Common myeloid progenitor, CD34-positive (primary cell): Measurements from ENCODE around the gene STYXL2.
A peak's percentile ranks its signal among the peaks of the same experiment; 100 is the strongest.

Source experiments
- CTCF ChIA-PET: fragments of 350-600 bp; sonication (Branson Sonifier 250); formaldehyde crosslinking; loops from one replicate; lab custom pipeline; 2021; ENCODE audit warnings: antibody characterized with exemption; lab: Charles Lee
- POLR2A ChIA-PET: fragments of 350-600 bp; sonication (Branson Sonifier 250); formaldehyde crosslinking; loops from one replicate; lab custom pipeline; 2021; ENCODE audit warnings: antibody characterized with exemption; lab: Charles Lee
- DNase-seq, 3 donors: peaks; one replicate each; pipeline versions ENCODE4 v3.0.0 to v3.0.0-alpha.2; 2013
- H3K27ac ChIP-seq, 2 experiments: 1 replicate in 1 of 2; 2 replicates in 1 of 2; pipeline ENCODE4 v1.7.0; 2013; ENCODE audit warnings: inconsistent platforms in 2 of 2, low read length in 2 of 2, mild to moderate bottlenecking in 2 of 2, low read depth in 1 of 2, moderate library complexity in 1 of 2; ENCODE audit not compliant: severe bottlenecking in 2 of 2, insufficient read depth in 1 of 2, poor library complexity in 1 of 2
- H3K27me3 ChIP-seq, 5 experiments: replicated peaks in 2 of 5; 1 replicate in 3 of 5; 2 replicates in 2 of 5; pipeline versions ENCODE4 v1.6.1 to v1.7.0; 2013; ENCODE audit warnings: low read length in 4 of 5, mild to moderate bottlenecking in 2 of 5, moderate library complexity in 2 of 5, inconsistent platforms in 1 of 5; ENCODE audit not compliant: insufficient read depth in 5 of 5, control insufficient read depth in 4 of 5
- H3K36me3 ChIP-seq, 4 experiments: 1 replicate in 2 of 4; 2 replicates in 2 of 4; pipeline versions ENCODE4 v1.6.1 to v1.7.0; 2013; ENCODE audit warnings: low read length in 3 of 4, control low read depth in 1 of 4, mild to moderate bottlenecking in 1 of 4; ENCODE audit not compliant: control insufficient read depth in 4 of 4, insufficient read depth in 4 of 4
- H3K4me1 ChIP-seq, 4 experiments: 1 replicate in 3 of 4; 2 replicates in 1 of 4; pipeline versions ENCODE4 v1.6.1 to v1.7.1; 2013; ENCODE audit warnings: low read length in 3 of 4, mild to moderate bottlenecking in 3 of 4, control low read depth in 1 of 4, inconsistent platforms in 1 of 4, moderate library complexity in 1 of 4; ENCODE audit not compliant: control insufficient read depth in 4 of 4, insufficient read depth in 4 of 4; ENCODE audit errors: control extremely low read depth in 1 of 4
- H3K4me3 ChIP-seq, 7 experiments: 1 replicate in 4 of 7; 2 replicates in 3 of 7; pipeline versions ENCODE4 v1.5.1 to v1.7.0; 2013; ENCODE audit warnings: mild to moderate bottlenecking in 7 of 7, low read length in 6 of 7, moderate library complexity in 6 of 7, inconsistent platforms in 2 of 7, low read depth in 2 of 7, control low read depth in 1 of 7; ENCODE audit not compliant: insufficient read depth in 4 of 7, control insufficient read depth in 1 of 7; ENCODE audit errors: extremely low read depth in 1 of 7
- H3K9me3 ChIP-seq, 5 experiments: 1 replicate in 4 of 5; 2 replicates in 1 of 5; pipeline versions ENCODE4 v1.6.1 to v1.7.1; 2013; ENCODE audit warnings: low read length in 4 of 5, mild to moderate bottlenecking in 2 of 5, inconsistent platforms in 1 of 5, low read depth in 1 of 5, moderate library complexity in 1 of 5; ENCODE audit not compliant: control insufficient read depth in 4 of 5, insufficient read depth in 2 of 5; ENCODE audit errors: control extremely low read depth in 1 of 5
- WGBS: methylation state at CpG from one replicate; pipeline ENCODE4 v1.1.5; 2013; ENCODE audit not compliant: insufficient coverage; 5-methylcytosine and 5-hydroxymethylcytosine counted together

Gene STYXL2

DNA sequence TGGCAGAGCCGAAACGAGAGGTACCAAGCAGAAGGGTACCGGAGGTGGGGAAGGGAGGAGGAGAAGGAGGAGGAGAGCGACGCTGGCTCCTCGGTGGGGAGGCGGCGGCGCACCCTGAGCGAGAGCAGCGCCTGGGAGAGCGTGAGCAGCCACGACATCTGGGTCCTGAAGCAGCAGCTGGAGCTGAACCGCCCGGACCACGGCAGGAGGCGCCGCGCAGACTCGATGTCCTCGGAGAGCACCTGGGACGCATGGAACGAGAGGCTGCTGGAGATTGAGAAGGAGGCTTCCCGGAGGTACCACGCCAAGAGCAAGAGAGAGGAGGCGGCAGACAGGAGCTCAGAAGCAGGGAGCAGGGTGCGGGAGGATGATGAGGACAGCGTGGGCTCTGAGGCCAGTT is 32.4 kb downstream of the STYXL2 start:
- peaks cover 15 to 30% (median 22%) of the 10 kb centered on the region in 4 experiments for H3K4me1 ChIP-seq
- H3K36me3 ChIP-seq: peaks cover 0 to 25% (median 0%) of the 10 kb centered on the region in 4 experiments
- WGBS: 97% methylated on average over 28 of the region's 28 CpGs
- no peak overlapping the region for H3K4me3 ChIP-seq
- no peak overlapping the region for H3K27ac ChIP-seq
- POLR2A ChIA-PET: no interaction called here
- no peaks in the 10 kb centered on the region for H3K9me3 ChIP-seq
- DNase-seq: no peak
- no peaks in the 10 kb centered on the region for H3K27me3 ChIP-seq
- CTCF ChIA-PET: interaction anchor here (0.7 to 14.8 kb wide), 8 partner anchors 9 to 85 kb away, joined by 3 to 136 read pairs (median 4); partner anchors contain the start of gene GPA33

DNA sequence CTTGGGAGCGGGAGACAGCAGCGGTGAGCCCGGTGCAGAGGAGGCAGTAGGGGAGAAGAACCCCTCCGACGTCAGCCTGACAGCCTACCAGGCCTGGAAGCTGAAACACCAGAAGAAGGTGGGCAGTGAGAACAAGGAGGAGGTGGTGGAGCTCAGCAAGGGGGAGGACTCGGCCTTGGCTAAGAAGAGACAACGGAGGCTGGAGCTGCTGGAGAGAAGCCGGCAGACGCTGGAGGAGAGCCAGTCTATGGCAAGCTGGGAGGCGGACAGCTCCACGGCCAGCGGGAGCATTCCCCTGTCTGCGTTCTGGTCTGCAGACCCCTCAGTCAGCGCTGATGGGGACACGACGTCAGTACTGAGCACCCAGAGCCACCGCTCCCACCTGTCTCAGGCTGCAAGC is 32.9 kb downstream of the STYXL2 start:
- no peak overlapping the region for H3K4me3 ChIP-seq
- peaks cover 15 to 35% (median 25%) of the 10 kb centered on the region in 4 experiments for H3K4me1 ChIP-seq
- peaks cover 0 to 21% (median 0%) of the 10 kb centered on the region in 4 experiments for H3K36me3 ChIP-seq
- CTCF ChIA-PET: interaction anchor here (0.7 to 14.8 kb wide), 8 partner anchors 9 to 84 kb away, joined by 3 to 136 read pairs (median 4); partner anchors contain the start of gene GPA33
- POLR2A ChIA-PET: no interaction called here
- H3K27me3 ChIP-seq: no peaks in the 10 kb centered on the region
- no peak for DNase-seq
- H3K9me3 ChIP-seq: no peaks in the 10 kb centered on the region
- no peak overlapping the region for H3K27ac ChIP-seq
- 98% methylated on average over 17 of the region's 17 CpGs for WGBS

- ChIA-PET CTCF (interaction anchor here (0.7 to 14.8 kb wide), 7 partner anchors 8 to 84 kb away, joined by 3 to 136 read pairs (median 3); no protein-coding TSS in a partner anchor), POLR2A (no interaction called here)
- no peak overlapping the region for H3K27ac ChIP-seq
- H3K4me3 ChIP-seq: no peak overlapping the region
- no peaks in the 10 kb centered on the region for H3K27me3 ChIP-seq
- 100% methylated on average over 3 of the region's 5 CpGs for WGBS
- H3K4me1 ChIP-seq: peaks cover 19 to 39% (median 28%) of the 10 kb centered on the region in 4 experiments
- H3K9me3 ChIP-seq: no peaks in the 10 kb centered on the region
- peaks cover 0 to 21% (median 0%) of the 10 kb centered on the region in 4 experiments for H3K36me3 ChIP-seq
- no peak for DNase-seq
Measured at GRCh38 chr1:167127236-167127635, 33.4 kb downstream of the STYXL2 start.

DNA sequence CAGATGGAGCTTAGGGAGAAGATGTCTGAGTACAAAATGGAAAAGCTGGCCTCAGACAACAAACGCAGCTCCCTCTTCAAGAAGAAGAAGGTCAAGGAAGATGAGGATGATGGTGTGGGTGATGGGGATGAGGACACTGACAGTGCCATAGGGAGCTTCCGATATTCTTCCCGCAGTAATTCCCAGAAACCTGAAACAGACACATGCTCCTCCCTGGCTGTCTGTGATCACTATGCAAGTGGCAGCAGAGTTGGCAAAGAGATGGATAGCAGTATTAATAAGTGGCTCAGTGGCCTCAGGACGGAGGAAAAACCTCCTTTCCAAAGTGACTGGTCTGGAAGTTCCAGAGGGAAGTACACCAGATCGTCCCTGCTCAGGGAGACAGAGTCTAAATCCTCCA is 33.8 kb downstream of the STYXL2 start:
- 94% methylated on average over 3 of the region's 5 CpGs for WGBS

DNA sequence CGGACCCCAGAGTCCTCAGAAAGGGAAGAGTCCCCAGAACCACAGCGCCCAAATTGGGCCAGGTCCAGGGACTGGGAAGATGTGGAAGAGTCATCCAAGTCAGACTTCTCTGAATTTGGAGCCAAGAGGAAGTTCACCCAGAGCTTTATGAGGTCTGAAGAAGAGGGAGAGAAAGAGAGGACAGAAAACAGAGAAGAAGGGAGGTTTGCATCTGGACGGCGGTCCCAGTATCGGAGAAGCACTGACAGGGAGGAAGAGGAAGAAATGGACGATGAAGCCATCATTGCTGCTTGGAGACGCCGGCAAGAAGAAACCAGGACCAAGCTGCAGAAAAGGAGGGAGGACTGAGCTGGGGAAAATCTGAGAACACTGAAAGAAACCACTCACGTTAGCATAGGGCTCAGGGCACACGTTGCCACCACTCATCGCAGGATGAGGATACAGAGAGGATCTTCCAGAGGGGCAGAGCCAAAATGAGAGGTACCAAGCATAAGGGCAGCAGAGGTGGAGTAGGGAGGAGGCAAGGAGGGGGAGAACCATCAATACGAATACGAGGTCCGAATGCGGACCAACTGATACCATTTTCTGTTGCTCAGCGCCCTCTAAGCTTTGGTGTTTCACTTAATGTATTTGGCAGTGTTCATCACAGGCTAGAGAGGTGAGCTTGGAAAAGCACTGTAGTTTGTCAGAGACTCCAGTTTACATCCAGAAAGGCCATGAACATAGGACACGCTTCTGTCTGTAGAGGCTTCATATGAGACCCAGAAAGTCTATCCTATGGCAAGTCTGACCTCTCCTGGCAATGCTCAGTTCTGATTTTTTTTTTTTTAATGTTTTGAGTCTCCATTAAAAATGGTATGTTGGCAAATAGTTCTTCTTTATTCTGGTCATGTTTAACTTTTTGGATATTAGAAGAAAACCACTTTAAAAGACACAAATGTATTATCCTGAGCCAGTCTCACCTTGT is 34.7 kb downstream of the STYXL2 start:
- Histone ChIP-seq H3K4me1 (peaks cover 26 to 49% (median 33%) of the 10 kb centered on the region in 4 experiments), H3K36me3 (peaks cover 0 to 21% (median 0%) of the 10 kb centered on the region in 4 experiments), H3K27ac (no peak overlapping the region), H3K27me3 (no peaks in the 10 kb centered on the region), H3K9me3 (no peaks in the 10 kb centered on the region), H3K4me3 (no peak overlapping the region)
- ChIA-PET CTCF (interaction anchor here (0.7 to 14.8 kb wide), 8 partner anchors 9 to 218 kb away, joined by 3 to 136 read pairs (median 3); no protein-coding TSS in a partner anchor), POLR2A (no interaction called here)
- WGBS: 89% methylated on average over 17 of the region's 17 CpGs
- DNase-seq: peak in 2 of 3 donors; percentile 45

More for the DNA sequence above, 33.8 kb downstream of the STYXL2 start:
- no peak for DNase-seq
- Histone ChIP-seq H3K36me3 (peaks cover 0 to 21% (median 0%) of the 10 kb centered on the region in 4 experiments), H3K4me3 (no peak overlapping the region), H3K4me1 (peaks cover 24 to 43% (median 32%) of the 10 kb centered on the region in 4 experiments), H3K27ac (no peak overlapping the region), H3K9me3 (no peaks in the 10 kb centered on the region), H3K27me3 (no peaks in the 10 kb centered on the region)
- ChIA-PET POLR2A (no interaction called here), CTCF (interaction anchor here (1.0 to 14.8 kb wide), 7 partner anchors 10 to 141 kb away, joined by 3 to 136 read pairs (median 3); no protein-coding TSS in a partner anchor)

DNA sequence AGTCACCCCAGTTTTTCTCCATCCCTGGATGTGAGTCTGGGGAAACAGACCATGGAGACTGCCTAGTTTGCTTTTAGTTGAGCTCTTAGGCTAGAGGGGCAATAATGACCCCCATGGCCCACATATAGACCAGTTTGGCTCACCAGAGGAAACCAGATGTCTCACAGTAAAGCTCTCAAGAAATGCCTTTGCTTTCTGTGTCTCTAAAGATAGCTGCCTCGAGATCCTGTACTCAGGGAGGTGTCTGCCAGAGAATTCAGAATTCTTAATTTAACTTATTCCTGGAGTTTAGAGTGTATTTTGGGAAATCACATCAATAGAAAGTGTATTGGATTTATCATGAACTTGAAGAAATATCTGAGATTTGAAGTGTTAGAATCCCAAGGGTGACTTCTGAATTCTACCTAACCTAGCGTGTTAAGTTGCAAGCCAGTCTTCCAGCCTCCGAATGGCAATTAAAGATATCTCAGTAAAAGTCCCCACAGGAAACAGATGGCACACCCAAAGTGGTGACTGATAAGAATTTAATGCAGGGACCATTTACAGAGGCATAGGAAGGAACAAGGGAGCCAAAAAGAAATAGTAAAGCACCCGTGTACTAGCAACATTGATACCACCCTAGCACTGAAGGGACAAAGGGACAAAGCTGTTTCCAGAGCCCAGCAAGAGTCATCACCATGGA is 37.1 kb downstream of the STYXL2 start:
- peaks cover 26 to 54% (median 35%) of the 10 kb centered on the region in 4 experiments for H3K4me1 ChIP-seq
- no peaks in the 10 kb centered on the region for H3K27me3 ChIP-seq
- DNase-seq: peak; percentile 92 to 98 (median 97)
- H3K4me3 ChIP-seq: peak overlapping the region in 5 of 7 experiments; percentile 11 to 54 (median 19)
- ChIA-PET POLR2A (interaction anchor here (1.0 to 1.6 kb wide), 2 partner anchors 10 to 130 kb away, joined by 3 to 5 read pairs; no protein-coding TSS in a partner anchor), CTCF (interaction anchor here (1.1 to 14.8 kb wide), 4 partner anchors 38 to 100 kb away, joined by 3 to 136 read pairs (median 6); partner anchors contain the start of gene POU2F1)
- H3K36me3 ChIP-seq: peaks cover 0 to 16% (median 0%) of the 10 kb centered on the region in 4 experiments
- H3K9me3 ChIP-seq: no peaks in the 10 kb centered on the region
- peak overlapping the region in 1 of 2 experiments; percentile 57 for H3K27ac ChIP-seq
- WGBS: 0% methylated on average over 2 of the region's 4 CpGs
